ENCODE measurements around the gene CSNK2A1.

GRCh38 chr20:543369-544152, at the start of gene CSNK2A1:
- TF ChIP-seq POLR2A (IDR thresholded peaks at IDR 0.05) = peak; percentile 69 to 89 (median 89)
- TF ChIP-seq CTCF (IDR thresholded peaks at IDR 0.05) = no peak

Measured in body of pancreas (tissue), 4 donors.